ENCODE measurements around the gene ALOX15B.

ALOX15B gene, protein sequence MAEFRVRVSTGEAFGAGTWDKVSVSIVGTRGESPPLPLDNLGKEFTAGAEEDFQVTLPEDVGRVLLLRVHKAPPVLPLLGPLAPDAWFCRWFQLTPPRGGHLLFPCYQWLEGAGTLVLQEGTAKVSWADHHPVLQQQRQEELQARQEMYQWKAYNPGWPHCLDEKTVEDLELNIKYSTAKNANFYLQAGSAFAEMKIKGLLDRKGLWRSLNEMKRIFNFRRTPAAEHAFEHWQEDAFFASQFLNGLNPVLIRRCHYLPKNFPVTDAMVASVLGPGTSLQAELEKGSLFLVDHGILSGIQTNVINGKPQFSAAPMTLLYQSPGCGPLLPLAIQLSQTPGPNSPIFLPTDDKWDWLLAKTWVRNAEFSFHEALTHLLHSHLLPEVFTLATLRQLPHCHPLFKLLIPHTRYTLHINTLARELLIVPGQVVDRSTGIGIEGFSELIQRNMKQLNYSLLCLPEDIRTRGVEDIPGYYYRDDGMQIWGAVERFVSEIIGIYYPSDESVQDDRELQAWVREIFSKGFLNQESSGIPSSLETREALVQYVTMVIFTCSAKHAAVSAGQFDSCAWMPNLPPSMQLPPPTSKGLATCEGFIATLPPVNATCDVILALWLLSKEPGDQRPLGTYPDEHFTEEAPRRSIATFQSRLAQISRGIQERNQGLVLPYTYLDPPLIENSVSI

DNA sequence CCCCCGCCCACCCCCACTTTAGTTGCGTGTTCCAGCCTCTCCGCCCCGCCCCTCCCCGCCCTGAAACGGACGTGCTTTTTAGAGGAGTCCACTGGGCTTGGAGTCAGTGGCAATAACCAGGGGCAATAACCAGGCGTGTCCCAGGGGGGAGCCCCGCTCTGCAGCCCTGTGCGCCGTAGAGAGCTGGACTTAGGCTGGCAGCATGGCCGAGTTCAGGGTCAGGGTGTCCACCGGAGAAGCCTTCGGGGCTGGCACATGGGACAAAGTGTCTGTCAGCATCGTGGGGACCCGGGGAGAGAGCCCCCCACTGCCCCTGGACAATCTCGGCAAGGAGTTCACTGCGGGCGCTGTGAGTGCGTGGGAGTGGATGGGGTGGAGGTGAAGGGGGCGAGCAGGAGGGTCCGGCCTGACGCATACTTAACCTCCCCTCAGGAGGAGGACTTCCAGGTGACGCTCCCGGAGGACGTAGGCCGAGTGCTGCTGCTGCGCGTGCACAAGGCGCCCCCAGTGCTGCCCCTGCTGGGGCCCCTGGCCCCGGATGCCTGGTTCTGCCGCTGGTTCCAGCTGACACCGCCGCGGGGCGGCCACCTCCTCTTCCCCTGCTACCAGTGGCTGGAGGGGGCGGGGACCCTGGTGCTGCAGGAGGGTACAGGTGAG is at the start of gene ALOX15B:
Gene ALOX15B (plus strand): TSS at position 106 of the 657 bp plus-strand sequence. CDS start 97 bp downstream, at position 203.
- DNase-seq (ENCODE audit: low read depth in 2 of 2) = no peak

DNA sequence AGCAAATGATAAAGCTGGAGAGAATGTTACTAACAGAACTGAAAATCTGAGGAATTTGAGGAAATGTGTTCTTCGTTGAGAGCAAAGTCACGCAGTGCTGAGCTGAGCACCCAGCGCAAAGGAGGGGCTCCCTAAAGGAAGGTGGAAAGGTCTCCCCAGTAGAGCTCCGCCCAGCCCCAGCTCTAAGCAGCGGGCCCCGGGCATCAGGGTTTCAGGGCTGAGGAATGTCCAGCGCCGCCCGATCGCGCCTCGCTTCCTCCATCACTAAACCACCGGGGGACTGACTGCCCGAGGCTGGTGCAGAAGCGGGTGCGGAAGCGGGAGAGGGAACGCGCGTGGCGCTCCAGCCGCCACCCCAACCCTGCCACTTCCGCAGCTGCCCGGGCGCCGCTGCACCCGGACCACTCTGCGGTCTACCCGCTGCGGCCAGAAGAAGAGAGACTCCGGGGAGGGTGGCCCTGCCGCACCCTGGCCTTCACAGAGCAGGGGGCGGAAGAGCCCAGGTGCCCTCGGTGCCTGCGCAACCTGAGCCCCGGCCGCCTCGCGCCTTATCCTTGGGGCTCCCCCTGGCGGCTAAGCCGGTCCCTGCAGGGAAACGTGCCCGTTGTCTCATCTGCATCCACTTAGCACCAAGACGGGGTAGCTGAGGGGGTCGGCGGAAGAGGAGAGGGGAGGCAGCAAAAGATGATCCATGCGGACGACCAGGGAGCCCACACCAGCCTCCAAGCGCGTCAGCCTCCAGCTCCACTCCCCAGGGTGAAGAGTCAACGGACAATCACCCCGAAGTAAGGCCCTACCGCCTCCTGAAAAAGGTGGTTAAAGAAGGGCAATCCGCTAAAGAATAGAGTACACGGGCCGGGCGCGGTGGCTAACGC is 48.8 kb upstream of the ALOX15B start:
- peak; percentile 87 to 99 for DNase-seq (ENCODE audit: low read depth in 2 of 2)

DNA sequence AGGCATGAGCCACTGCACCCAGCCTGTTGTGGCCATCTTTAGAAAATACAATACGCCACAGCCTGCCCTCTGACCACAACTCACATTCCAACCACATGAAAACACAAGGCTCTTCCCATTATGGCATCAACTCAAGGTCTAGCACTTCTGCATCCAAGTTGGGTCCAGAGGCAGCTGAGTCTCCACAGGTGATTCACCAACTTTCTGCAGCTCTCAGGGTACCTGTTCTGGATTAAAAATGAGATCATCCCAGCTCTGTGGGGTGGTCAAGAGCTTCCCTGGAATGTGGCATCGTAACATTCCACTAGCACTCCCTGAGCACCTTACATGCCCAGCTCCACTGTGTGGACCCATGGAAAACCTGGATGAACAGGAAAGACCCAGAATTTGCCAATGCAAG is 46.3 kb upstream of the ALOX15B start:
- no peak for DNase-seq (ENCODE audit: low read depth in 2 of 2)

DNA sequence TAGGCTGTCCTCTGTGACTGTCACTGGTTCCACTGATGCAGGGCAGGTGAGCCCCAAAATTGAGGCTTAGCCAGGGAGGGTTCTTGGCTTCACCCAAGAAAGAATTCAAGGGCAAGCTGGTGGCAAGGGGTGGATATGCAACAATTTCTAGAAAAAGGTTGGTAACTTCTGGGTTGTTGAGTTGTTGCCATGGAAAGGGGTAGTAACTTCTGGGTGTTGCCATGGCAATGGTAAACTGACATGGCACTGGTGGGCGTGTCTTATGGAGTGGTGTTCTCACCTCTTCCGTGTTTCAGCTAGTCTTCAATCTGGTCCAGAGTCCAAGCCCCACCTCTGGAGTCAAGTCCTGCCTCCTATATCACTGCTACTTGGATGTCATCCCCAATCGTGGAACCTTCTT is 45.9 kb upstream of the ALOX15B start:
- DNase-seq (ENCODE audit: low read depth in 2 of 2) = no peak

DNA sequence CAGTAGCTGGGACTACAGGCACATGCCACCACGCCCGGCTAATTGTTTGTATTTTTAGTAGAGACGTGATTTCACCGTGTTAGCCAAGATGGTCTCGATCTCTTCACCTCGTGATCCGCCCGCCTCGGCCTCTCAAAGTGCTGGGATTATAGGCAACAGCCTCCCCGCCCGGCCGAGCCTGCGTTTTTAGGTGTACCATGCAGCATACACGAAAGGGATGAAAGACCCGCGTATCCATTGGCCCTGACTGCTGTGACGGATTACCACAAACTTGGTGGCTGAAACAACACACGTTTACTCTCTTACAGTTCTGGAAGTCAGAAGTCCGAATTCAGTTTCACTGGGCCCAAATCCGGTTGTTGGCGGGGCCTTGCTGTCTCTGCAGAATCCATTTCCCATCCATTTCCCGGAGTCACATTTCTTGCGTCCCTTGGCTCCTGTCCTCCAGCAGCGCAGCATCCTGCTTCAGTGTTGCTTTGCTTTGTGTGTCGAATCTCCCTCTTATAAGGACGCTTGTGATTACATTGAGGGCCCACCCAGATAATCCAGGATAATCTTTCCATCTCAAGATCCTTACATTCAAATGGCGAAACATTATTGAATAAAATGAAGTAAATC is 44.8 kb upstream of the ALOX15B start:
- DNase-seq (ENCODE audit: low read depth in 2 of 2) = no peak

DNA sequence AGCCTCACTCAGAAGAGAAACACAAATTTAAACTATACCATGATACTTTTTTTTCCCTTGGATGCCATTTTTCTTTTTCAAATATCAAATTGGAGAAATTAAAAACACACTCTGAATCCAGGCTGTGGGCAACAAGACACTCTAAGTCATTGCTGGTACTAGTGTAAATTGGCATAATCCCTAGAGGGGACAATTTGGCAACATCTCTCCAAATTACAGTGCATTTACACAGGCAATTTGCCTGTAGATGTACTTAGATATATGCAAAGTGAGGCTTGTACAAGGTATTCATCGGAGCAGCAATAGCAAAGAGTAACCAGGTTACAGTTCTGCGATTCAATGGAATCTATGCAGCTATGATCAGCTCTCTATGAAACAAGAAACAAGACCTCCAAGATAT is 43.1 kb upstream of the ALOX15B start:
- no peak for DNase-seq (ENCODE audit: low read depth in 2 of 2)

DNA sequence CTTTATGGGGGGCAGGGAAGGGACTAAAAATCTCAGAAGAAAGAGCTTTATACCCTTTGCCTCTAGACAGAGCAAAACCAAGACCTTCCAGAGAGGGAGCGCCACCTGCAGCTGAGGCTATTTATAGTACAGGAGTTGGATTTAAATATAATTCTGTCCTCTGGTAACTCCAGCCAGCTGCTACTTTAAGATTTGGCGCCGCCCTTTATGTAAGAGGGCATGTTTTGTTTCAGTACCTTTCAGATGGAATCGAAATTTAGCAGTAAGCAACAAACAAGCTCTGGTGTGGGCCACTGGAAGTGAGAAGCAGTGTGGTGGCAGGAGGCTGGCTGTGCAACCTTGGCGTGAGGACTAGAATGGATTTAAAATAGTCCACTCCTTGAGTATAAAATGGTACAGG is 41.7 kb upstream of the ALOX15B start:
- no peak for DNase-seq (ENCODE audit: low read depth in 2 of 2)

DNA sequence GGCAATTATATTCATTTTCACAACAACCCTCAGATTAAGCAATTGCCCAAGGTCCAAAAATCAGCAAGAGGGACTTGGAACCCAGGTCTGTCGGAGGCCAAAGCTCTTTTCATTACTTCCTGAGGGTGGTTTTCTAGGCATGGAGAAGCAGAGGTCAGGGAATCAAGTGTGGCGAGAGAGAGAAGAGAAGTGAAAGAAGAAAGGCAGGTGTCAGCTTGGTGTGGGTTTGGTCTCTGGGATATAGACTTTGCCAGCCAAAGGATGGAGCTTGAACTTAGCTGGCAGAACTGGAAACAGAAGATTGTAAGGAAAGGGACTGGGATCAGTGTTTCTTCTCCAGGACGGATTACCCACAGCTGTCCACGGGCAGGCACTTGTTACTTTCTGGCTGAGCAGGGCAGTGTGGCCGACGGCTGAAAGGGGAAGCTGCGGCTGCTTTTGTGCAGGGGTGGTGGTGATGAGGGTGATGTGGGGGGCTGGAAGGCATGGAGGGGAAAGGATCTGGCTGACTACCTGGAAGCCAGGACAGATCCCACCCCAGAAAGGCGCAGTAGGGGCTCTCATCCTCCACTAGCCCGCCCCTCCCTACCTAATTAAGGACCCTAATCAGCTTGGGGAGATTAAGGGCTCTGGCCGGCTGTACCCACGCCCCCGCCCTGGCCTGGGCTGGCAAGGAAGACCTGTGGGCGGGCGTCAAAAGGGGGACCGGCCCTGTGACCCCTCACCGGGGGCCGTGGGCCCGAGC is 36.7 kb upstream of the ALOX15B start, which contains the start of gene GUCY2D:
Gene GUCY2D (plus strand): TSS at position 640 of the 745 bp plus-strand sequence. CDS start 433 bp downstream, outside the sequence.
- no peak for DNase-seq (ENCODE audit: low read depth in 2 of 2)

DNA sequence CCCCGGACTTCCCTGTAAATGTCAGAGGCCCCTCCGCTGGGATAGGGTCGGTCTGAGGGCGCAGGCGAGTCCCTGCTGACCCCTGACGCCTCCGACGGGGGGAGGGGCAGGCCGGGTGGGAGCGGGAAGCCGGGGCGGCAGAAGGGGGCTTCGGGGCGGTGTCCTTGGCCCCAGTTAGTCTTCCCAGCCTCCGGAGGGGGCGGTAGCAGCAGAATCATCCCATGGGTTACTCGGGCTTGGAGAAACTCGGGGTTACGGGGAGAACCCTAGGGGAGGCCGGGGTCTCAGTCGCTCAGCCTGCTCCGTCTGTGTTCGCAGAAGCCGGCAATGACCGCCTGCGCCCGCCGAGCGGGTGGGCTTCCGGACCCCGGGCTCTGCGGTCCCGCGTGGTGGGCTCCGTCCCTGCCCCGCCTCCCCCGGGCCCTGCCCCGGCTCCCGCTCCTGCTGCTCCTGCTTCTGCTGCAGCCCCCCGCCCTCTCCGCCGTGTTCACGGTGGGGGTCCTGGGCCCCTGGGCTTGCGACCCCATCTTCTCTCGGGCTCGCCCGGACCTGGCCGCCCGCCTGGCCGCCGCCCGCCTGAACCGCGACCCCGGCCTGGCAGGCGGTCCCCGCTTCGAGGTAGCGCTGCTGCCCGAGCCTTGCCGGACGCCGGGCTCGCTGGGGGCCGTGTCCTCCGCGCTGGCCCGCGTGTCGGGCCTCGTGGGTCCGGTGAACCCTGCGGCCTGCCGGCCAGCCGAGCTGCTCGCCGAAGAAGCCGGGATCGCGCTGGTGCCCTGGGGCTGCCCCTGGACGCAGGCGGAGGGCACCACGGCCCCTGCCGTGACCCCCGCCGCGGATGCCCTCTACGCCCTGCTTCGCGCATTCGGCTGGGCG is 35.9 kb upstream of the ALOX15B start:
- DNase-seq (ENCODE audit: low read depth in 2 of 2) = no peak

DNA sequence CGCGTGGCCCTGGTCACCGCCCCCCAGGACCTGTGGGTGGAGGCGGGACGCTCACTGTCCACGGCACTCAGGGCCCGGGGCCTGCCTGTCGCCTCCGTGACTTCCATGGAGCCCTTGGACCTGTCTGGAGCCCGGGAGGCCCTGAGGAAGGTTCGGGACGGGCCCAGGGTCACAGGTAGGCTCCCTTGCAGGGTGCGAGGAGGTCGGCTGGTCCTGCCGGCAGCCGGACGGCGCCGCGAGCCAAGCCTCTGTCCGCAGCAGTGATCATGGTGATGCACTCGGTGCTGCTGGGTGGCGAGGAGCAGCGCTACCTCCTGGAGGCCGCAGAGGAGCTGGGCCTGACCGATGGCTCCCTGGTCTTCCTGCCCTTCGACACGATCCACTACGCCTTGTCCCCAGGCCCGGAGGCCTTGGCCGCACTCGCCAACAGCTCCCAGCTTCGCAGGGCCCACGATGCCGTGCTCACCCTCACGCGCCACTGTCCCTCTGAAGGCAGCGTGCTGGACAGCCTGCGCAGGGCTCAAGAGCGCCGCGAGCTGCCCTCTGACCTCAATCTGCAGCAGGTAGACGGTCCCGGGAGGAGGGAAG is 35.2 kb upstream of the ALOX15B start:
- DNase-seq (ENCODE audit: low read depth in 2 of 2) = no peak

DNA sequence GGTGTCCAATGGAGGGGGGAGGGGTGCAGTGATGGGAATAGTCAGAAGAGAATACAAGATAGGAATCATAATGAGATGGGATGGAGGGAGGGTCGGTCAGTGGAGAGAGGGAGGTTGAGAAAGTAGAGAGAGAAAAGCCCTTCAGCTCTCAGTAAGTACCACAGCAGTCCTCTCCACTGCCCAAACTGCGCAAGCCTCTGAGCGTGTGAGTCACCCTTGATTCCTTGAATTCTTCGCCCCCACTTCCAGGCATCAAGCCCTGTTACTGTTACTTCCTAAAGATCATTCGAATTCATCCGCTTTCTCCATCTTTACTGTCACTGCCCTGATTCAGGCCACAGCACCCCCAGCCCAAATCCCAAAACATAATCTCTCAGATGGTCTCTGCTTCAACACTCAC is 34.0 kb upstream of the ALOX15B start:
- no peak for DNase-seq (ENCODE audit: low read depth in 2 of 2)

DNA sequence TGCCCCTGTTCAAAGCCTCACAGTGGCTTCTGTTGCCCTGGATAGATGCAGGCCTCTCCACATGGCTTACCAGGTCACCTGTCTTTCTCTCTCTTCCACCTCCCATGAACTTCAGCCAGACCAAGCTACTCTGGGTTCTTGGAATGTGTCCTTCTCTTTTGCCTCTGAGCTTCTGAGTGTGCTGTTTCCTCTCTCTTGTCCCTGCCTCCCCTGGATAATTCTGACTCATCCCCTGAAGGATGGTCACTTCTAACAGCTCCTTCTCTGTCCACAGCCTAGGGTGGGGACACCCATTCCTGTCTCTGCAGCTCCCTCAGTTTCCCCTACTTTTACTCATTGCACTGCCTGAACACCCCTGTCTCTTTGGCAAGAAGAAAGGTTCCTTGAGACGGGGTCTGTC is 33.5 kb upstream of the ALOX15B start:
- DNase-seq (ENCODE audit: low read depth in 2 of 2) = no peak

DNA sequence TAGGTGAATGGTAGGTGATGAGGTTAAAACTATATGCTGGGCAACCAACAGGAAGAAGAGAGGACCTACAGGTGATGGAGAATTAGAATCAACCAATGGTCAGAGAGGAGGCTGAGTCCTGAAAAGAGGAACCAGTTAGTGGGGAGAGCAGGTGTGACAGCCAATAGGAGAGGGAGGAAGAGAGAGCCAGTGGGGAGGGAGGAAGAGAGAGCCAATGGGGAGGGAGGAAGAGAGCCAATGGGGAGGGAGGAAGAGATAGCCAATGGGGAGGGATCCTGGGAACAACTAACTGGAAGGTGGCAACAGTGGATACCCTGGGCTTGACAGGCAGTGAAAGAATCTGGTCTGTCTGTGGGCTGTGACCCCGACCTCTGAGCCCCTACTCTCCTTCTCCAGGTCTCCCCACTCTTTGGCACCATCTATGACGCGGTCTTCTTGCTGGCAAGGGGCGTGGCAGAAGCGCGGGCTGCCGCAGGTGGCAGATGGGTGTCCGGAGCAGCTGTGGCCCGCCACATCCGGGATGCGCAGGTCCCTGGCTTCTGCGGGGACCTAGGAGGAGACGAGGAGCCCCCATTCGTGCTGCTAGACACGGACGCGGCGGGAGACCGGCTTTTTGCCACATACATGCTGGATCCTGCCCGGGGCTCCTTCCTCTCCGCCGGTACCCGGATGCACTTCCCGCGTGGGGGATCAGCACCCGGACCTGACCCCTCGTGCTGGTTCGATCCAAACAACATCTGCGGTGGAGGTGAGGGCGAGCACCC is 32.7 kb upstream of the ALOX15B start:
- DNase-seq (ENCODE audit: low read depth in 2 of 2) = no peak

DNA sequence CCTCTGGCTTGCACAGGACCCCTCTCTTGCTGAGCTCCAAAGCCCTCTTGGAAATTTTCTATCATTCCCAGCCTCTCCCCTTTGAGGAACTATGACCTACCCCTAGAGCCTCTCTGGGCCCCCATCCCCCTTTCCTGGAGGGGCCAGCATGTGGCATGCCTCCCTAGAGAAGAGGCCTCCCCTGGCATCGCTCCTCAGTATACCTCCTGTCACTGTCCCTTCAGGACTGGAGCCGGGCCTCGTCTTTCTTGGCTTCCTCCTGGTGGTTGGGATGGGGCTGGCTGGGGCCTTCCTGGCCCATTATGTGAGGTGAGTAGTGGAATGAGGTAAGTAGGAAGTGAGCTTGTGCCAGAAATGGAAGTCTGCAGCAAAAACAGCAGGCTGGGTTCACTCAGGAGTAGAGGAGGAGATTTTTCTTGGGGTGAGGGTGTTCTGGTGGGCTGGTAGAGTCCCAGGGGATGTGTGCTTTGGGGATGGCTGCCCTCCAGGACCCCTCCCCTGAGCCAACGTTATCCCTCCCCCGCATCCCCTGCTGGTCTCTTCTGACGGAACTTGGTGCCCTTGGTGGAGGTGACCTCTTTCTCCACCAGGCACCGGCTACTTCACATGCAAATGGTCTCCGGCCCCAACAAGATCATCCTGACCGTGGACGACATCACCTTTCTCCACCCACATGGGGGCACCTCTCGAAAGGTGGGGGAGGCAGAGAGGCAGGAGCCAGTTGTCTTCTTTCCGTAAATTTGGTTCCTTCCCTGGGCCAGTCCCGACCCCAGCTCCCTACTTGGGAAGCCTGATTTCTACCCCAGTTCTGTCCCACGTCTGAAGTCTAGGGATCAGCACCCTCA is 31.8 kb upstream of the ALOX15B start:
- no peak for DNase-seq (ENCODE audit: low read depth in 2 of 2)

DNA sequence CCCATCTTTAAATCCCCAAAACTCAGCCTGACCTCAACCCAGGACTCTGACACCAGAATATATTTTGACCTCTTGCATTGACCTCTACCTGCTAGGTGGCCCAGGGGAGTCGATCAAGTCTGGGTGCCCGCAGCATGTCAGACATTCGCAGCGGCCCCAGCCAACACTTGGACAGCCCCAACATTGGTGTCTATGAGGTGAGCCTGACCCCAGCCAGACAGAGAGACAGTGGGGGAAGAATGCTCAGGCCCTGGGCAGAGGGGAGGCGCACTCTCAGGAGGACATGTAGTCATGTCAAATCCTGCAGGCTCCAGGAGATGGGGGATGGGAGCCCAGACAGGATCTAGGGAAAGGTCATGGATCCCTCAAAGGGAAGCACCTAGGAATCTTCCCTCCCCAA is 31.0 kb upstream of the ALOX15B start:
- no peak for DNase-seq (ENCODE audit: low read depth in 2 of 2)

DNA sequence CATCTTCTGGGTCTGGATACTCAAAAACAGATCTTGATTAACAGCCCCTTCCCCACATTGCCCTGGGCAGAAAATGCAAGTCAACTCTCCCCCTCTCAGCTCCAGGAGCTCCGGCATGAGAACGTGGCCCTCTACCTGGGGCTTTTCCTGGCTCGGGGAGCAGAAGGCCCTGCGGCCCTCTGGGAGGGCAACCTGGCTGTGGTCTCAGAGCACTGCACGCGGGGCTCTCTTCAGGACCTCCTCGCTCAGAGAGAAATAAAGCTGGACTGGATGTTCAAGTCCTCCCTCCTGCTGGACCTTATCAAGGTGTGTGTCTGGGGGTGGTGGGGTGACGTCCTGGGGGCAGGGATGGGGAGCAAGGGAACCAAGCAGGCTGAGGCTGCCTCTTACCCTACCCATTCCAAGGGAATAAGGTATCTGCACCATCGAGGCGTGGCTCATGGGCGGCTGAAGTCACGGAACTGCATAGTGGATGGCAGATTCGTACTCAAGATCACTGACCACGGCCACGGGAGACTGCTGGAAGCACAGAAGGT is 26.7 kb upstream of the ALOX15B start:
- DNase-seq (ENCODE audit: low read depth in 2 of 2) = no peak

DNA sequence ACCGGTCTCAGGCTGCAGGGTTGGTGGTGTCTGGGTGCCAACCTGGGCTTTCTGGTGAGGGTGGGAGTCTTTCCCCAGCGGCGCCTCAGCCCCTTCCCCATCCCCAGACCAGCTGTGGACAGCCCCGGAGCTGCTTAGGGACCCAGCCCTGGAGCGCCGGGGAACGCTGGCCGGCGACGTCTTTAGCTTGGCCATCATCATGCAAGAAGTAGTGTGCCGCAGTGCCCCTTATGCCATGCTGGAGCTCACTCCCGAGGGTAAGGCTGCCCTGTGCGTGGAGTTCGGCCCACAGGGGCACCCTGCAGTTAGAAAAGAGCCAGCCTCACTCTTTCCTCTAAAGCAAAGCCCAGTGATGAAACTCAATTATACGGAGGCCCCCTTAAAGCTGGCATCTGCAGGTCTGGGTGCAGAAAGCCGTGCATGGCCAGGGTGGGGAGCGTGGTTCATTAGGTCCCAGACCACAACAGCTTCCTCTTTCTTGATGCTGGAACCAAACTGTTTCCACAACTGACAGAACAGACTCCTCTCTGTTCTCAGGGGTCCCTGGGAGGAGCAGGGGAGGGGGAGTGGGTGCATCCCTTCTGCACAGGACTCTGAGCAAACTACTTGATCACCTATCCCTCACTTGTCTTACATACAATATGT is 25.7 kb upstream of the ALOX15B start:
- no peak for DNase-seq (ENCODE audit: low read depth in 2 of 2)

All from stimulated activated CD4-positive, alpha-beta T cell treated with anti-CD3 and anti-CD28 coated beads, Interleukin-1b, Interleukin-23, amount 100 ng/mL, for 1 hour (primary cell).